HG02981 (cell line): ENCODE measurements around the gene SPR.

ENCODE experiments used
- ATAC-seq: cut with Tn5 transposase; IDR thresholded peaks from one replicate; pipeline ENCODE4 v1.9.1; 2021; ENCODE audit warnings: mild to moderate bottlenecking, moderate library complexity; ENCODE audit not compliant: unreplicated experiment

SPR gene

GRCh38 chr2:72887032-72887739 lies at the start of gene SPR:
SPR (plus strand) TSS chr2:72887408; CDS start chr2:72887433, 25 bp downstream.
- peak; percentile 87 for ATAC-seq

- no peak for ATAC-seq
Measured at GRCh38 chr2:72840066-72840465, 47.1 kb upstream of the SPR start.

GRCh38 chr2:72841462-72842125 lies 45.6 kb upstream of the SPR start:
- no peak for ATAC-seq

- no peak for ATAC-seq
Measured at GRCh38 chr2:72843301-72843700, 43.9 kb upstream of the SPR start.

- peak; percentile 95 for ATAC-seq
Measured at GRCh38 chr2:72846171-72847095, 40.8 kb upstream of the SPR start.

- no peak for ATAC-seq
Measured at GRCh38 chr2:72847534-72848315, 39.5 kb upstream of the SPR start.

GRCh38 chr2:72848436-72849137 lies 38.6 kb upstream of the SPR start:
- no peak for ATAC-seq

GRCh38 chr2:72849138-72849462 lies 38.1 kb upstream of the SPR start:
- ATAC-seq: no peak

GRCh38 chr2:72851333-72851732 lies 35.9 kb upstream of the SPR start:
- ATAC-seq: no peak

- ATAC-seq: no peak
Measured at GRCh38 chr2:72859831-72860262, 27.4 kb upstream of the SPR start.

- ATAC-seq: peak; percentile 97
Measured at GRCh38 chr2:72862239-72862988, 24.8 kb upstream of the SPR start.

GRCh38 chr2:72863046-72863445 lies 24.2 kb upstream of the SPR start:
- no peak for ATAC-seq

- peak; percentile 42 for ATAC-seq
Measured at GRCh38 chr2:72864500-72864899, 22.7 kb upstream of the SPR start.

GRCh38 chr2:72871060-72871459 lies 16.1 kb upstream of the SPR start:
- no peak for ATAC-seq

GRCh38 chr2:72871880-72872279 lies 15.3 kb upstream of the SPR start:
- ATAC-seq: no peak

GRCh38 chr2:72883356-72883962 lies 3.7 kb upstream of the SPR start:
- ATAC-seq: no peak

GRCh38 chr2:72886505-72887031 lies 640 bp upstream of the SPR start:
- ATAC-seq: no peak

GRCh38 chr2:72887740-72888437 lies 681 bp downstream of the SPR start:
- ATAC-seq: peak; percentile 43
